ENCODE data around the gene ASIC3. TPM values are rescaled to one million over a fixed set of nuclear protein-coding genes. Genes with fewer than 3 reads are reported as not detected.

The ASIC3 gene
- total and polyA plus RNA-seq, 2 of the 8 experiments (the other 6 are each of a cell fraction or from before 2014, with no cell fraction given), result 1.6 to 1.9 TPM

- TF ChIP-seq RBBP5 (IDR thresholded peaks at IDR 0.05; ENCODE audit: borderline replicate concordance, low read depth, low read length) (no peak), ATF2 (IDR thresholded peaks at IDR 0.05; ENCODE audit: low read length) (no peak), CEBPB (IDR thresholded peaks at IDR 0.05; ENCODE audit: low read depth, low read length) (no peak), NANOG (IDR thresholded peaks at IDR 0.05; ENCODE audit: insufficient read depth, low read depth, low read length, poor library complexity, severe bottlenecking) (no peak), POU5F1 (IDR thresholded peaks at IDR 0.05; ENCODE audit: low read depth, low read length) (no peak), CBX5 (IDR thresholded peaks at IDR 0.05; ENCODE audit: low read depth, low read length) (no peak), SP1 (IDR thresholded peaks at IDR 0.05; ENCODE audit: low read depth, low read length) (no peak), CTBP2 (IDR thresholded peaks at IDR 0.05; ENCODE audit: borderline replicate concordance, insufficient read depth, insufficient read length, low read length) (no peak), KDM1A (IDR thresholded peaks at IDR 0.05; ENCODE audit: borderline replicate concordance, low read length) (no peak), SUZ12 (IDR thresholded peaks at IDR 0.05; ENCODE audit: low read length) (no peak), RXRA (IDR thresholded peaks at IDR 0.05; ENCODE audit: insufficient read depth, low read depth, low read length) (no peak), ZNF274 (IDR thresholded peaks at IDR 0.05; ENCODE audit: borderline replicate concordance, extremely low read depth, low read length) (no peak), FOSL1 (IDR thresholded peaks at IDR 0.05; ENCODE audit: insufficient read depth, low read depth, low read length) (no peak)
These were observed 13.1 kb downstream of the ASIC3 start (continued) for GRCh38 chr7:151061213-151062110.
